B cell (primary cell): ENCODE measurements around the gene DENND2A.
"Not testable (repeated sequence)": the region's sequence is repeated elsewhere in the genome, so short reads cannot be mapped to it uniquely, and the experiment has no call there.

Experiments
- CTCF ChIP-seq: fragments of 200-600 bp; IDR thresholded peaks from one replicate; pipeline ENCODE4 v1.8.0; 2022; ENCODE audit warnings: antibody characterized with exemption, mild to moderate bottlenecking
- EZH2 ChIP-seq: IDR thresholded peaks from 2 replicates; pipeline ENCODE4 v1.6.1; 2012; ENCODE audit warnings: borderline replicate concordance, low read depth, mild to moderate bottlenecking, moderate library complexity, low read length; ENCODE audit not compliant: insufficient read depth, poor library complexity, severe bottlenecking

GRCh38 chr7:140662938-140663337 is 22.3 kb upstream of the DENND2A start:
- TF ChIP-seq CTCF, EZH2: not testable (repeated sequence)
